HepG2 (cell line): ENCODE data around the gene AKTIP. TPM values are rescaled to one million over a fixed set of nuclear protein-coding genes. Genes with fewer than 3 reads are reported as not detected.
A peak's percentile ranks its signal among the peaks of the same experiment; 100 is the strongest.

Experiments used
- DNMT3B ChIP-seq: conservative IDR thresholded peaks from 2 replicates; pipeline ENCODE4 v1.6.1; 2016; ENCODE audit warnings: missing biosample characterization, control low read depth
- FOXJ3 ChIP-seq: sonication (generic); formaldehyde crosslinking; IDR thresholded peaks from 2 replicates; pipeline ENCODE4 v1.4.0; 2020; ENCODE audit warnings: missing genetic modification reagents, mild to moderate bottlenecking, borderline replicate concordance
- LBX2 ChIP-seq: sonication (generic); formaldehyde crosslinking; IDR thresholded peaks from 2 replicates; pipeline ENCODE4 v1.5.0; 2020; ENCODE audit warnings: missing genetic modification reagents, mild to moderate bottlenecking, borderline replicate concordance
- NFRKB ChIP-seq: fragments of 450-650 bp; IDR thresholded peaks from 2 replicates; pipeline ENCODE4 v1.6.1; 2017
- RCOR2 ChIP-seq: IDR thresholded peaks from 2 replicates; pipeline ENCODE4 v1.6.1; 2016; ENCODE audit warnings: missing biosample characterization, missing genetic modification reagents
- SOX13 ChIP-seq, 3 experiments: fragments of 450-650 bp in 1 of 3; sonication (generic) in 1 of 3; formaldehyde crosslinking in 1 of 3; IDR thresholded peaks in 2 of 3; conservative IDR thresholded peaks in 1 of 3; 2 replicates each; pipeline versions ENCODE4 v1.5.0 to v1.6.1; 2016 to 2020; ENCODE audit warnings: antibody characterized with exemption in 1 of 3, mild to moderate bottlenecking in 1 of 3, missing compliant biosample characterization in 1 of 3, missing genetic modification reagents in 1 of 3, moderate library complexity in 1 of 3
- SUZ12 ChIP-seq: fragments of 150-350 bp; IDR thresholded peaks from 2 replicates; pipeline ENCODE4 v1.6.1; 2014; ENCODE audit warnings: low read depth, low read length
- ZFP36L1 ChIP-seq: sonication (generic); formaldehyde crosslinking; IDR thresholded peaks from 2 replicates; pipeline ENCODE4 v1.8.0; 2022; ENCODE audit warnings: mild to moderate bottlenecking, missing genetic modification reagents, moderate library complexity
- ZIK1 ChIP-seq: sonication (generic); formaldehyde crosslinking; IDR thresholded peaks from 2 replicates; pipeline ENCODE4 v1.5.0; 2020; ENCODE audit warnings: mild to moderate bottlenecking, low read depth, missing genetic modification reagents, borderline replicate concordance
- polyA plus RNA-seq, 8 experiments: library from polyadenylated mRNA; depleted of rRNA in 3 of 8; stranded (reverse) in 7 of 8; unstranded in 1 of 8; fragments of >200 nt; fragmentation: Illumina TruSeq in 4 of 8; extraction: Trizol in 4 of 8; gene quantifications; 2 replicates each; pipeline versions ENCODE4 v1.2.1 to v1.2.3, GENCODE V29; 2011 to 2016; ENCODE audit warnings: low read depth in 4 of 8, missing spikeins in 1 of 8, mixed read lengths in 1 of 8; ENCODE audit not compliant: insufficient read depth in 1 of 8
- total RNA-seq, 5 experiments: library from RNA; depleted of rRNA; stranded (reverse); fragments of >200 nt; fragmentation: Illumina TruSeq; extraction: Trizol; gene quantifications; 2 replicates each; pipeline ENCODE4 v1.2.3, GENCODE V29; 2016; ENCODE audit warnings: low read depth in 1 of 5
- TF ChIP-seq, protein P1 (sequence below): IDR thresholded peaks from 2 replicates; pipeline ENCODE4 v1.6.1; 2012; ENCODE audit warnings: low read depth, low read length, improper control_type of control experiment
- TF ChIP-seq, protein P2 (sequence below): sonication (generic); formaldehyde crosslinking; IDR thresholded peaks from 2 replicates; pipeline ENCODE4 v1.5.1; 2020; ENCODE audit warnings: mild to moderate bottlenecking, missing genetic modification reagents, moderate library complexity
- TF ChIP-seq, protein P3 (sequence below): sonication (generic); formaldehyde crosslinking; IDR thresholded peaks from 2 replicates; pipeline ENCODE4 v1.4.0; 2020; ENCODE audit warnings: missing genetic modification reagents, borderline replicate concordance

AKTIP gene
- total and polyA plus RNA-seq, 2 of the 13 experiments (the other 11 are each of a cell fraction or from before 2014, with no cell fraction given) = 28.8 to 49.0 TPM

DNA sequence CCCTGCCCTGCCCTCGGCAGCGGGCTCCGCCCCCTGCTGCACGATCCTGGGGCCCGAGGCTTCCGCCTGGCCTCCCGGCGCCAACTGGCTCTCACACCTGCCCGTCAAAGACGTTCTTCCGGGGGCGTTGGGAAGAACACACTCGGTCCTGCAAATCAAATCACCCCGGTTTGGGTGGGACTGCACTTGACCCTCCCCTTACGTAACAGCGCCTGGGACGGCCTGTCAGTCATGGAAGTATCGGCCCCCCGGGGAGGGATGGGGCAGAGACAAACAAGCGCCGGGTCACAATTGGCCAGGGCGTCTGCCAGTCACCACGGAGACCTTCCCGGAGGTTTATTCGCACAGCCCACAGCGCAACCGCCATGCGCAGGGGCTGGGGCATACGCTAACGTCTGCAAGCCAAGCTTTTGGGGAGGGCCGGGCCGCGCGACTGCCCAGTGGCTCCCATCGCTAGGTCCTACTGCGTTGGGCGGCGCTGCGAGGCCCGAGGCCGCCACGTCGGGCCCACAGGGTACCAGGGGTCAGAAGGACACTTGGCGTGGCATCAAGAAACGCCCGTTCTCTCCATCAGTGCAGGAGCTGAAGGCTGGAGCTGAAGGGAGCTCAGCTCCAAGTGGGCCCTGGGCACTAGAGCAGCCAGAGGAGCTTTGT is 388 bp upstream of the AKTIP start (continued):
- TF ChIP-seq, protein P1, sequence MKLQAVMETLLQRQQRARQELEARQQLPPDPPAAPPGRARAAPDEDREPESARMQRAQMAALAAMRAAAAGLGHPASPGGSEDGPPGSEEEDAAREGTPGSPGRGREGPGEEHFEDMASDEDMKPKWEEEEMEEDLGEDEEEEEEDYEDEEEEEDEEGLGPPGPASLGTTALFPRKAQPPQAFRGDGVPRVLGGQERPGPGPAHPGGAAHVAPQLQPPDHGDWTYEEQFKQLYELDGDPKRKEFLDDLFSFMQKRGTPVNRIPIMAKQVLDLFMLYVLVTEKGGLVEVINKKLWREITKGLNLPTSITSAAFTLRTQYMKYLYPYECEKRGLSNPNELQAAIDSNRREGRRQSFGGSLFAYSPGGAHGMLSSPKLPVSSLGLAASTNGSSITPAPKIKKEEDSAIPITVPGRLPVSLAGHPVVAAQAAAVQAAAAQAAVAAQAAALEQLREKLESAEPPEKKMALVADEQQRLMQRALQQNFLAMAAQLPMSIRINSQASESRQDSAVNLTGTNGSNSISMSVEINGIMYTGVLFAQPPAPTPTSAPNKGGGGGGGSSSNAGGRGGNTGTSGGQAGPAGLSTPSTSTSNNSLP = peak; percentile 74; the same call in 1 of the 2 replicates
- TF ChIP-seq LBX2 = 0 out of 2 replicates have a peak, but pooled peaks have one; percentile 71
- TF ChIP-seq FOXJ3 (CRISPR knock-in tag) = 0 out of 2 replicates have a peak, but pooled peaks have one; percentile 48
- peak; percentile 44 for TF ChIP-seq RCOR2 (CRISPR knock-in tag)
- peak; percentile 88 for TF ChIP-seq ZIK1
- 0 out of 2 replicates have a peak, but pooled peaks have one; percentile 45 for TF ChIP-seq DNMT3B (CRISPR knock-in tag)
- TF ChIP-seq ZFP36L1 (CRISPR knock-in tag) = peak; percentile 52; the same call in 1 of the 2 replicates
- TF ChIP-seq, protein P2, sequence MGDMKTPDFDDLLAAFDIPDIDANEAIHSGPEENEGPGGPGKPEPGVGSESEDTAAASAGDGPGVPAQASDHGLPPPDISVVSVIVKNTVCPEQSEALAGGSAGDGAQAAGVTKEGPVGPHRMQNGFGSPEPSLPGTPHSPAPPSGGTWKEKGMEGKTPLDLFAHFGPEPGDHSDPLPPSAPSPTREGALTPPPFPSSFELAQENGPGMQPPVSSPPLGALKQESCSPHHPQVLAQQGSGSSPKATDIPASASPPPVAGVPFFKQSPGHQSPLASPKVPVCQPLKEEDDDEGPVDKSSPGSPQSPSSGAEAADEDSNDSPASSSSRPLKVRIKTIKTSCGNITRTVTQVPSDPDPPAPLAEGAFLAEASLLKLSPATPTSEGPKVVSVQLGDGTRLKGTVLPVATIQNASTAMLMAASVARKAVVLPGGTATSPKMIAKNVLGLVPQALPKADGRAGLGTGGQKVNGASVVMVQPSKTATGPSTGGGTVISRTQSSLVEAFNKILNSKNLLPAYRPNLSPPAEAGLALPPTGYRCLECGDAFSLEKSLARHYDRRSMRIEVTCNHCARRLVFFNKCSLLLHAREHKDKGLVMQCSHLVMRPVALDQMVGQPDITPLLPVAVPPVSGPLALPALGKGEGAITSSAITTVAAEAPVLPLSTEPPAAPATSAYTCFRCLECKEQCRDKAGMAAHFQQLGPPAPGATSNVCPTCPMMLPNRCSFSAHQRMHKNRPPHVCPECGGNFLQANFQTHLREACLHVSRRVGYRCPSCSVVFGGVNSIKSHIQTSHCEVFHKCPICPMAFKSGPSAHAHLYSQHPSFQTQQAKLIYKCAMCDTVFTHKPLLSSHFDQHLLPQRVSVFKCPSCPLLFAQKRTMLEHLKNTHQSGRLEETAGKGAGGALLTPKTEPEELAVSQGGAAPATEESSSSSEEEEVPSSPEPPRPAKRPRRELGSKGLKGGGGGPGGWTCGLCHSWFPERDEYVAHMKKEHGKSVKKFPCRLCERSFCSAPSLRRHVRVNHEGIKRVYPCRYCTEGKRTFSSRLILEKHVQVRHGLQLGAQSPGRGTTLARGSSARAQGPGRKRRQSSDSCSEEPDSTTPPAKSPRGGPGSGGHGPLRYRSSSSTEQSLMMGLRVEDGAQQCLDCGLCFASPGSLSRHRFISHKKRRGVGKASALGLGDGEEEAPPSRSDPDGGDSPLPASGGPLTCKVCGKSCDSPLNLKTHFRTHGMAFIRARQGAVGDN (CRISPR knock-in tag) = peak; percentile 93
- TF ChIP-seq, protein P3, sequence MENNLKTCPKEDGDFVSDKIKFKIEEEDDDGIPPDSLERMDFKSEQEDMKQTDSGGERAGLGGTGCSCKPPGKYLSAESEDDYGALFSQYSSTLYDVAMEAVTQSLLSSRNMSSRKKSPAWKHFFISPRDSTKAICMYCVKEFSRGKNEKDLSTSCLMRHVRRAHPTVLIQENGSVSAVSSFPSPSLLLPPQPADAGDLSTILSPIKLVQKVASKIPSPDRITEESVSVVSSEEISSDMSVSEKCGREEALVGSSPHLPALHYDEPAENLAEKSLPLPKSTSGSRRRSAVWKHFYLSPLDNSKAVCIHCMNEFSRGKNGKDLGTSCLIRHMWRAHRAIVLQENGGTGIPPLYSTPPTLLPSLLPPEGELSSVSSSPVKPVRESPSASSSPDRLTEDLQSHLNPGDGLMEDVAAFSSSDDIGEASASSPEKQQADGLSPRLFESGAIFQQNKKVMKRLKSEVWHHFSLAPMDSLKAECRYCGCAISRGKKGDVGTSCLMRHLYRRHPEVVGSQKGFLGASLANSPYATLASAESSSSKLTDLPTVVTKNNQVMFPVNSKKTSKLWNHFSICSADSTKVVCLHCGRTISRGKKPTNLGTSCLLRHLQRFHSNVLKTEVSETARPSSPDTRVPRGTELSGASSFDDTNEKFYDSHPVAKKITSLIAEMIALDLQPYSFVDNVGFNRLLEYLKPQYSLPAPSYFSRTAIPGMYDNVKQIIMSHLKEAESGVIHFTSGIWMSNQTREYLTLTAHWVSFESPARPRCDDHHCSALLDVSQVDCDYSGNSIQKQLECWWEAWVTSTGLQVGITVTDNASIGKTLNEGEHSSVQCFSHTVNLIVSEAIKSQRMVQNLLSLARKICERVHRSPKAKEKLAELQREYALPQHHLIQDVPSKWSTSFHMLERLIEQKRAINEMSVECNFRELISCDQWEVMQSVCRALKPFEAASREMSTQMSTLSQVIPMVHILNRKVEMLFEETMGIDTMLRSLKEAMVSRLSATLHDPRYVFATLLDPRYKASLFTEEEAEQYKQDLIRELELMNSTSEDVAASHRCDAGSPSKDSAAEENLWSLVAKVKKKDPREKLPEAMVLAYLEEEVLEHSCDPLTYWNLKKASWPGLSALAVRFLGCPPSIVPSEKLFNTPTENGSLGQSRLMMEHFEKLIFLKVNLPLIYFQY = peak; percentile 88
- no peak for TF ChIP-seq SUZ12
- TF ChIP-seq SOX13 (IDR thresholded peaks at IDR 0.05) = no peak
- peak in 1 of 2 experiments; percentile 50; a peak in 1 of 4 replicates for TF ChIP-seq SOX13 (CRISPR knock-in tag; conservative IDR thresholded peaks at IDR 0.05 in 1 of 2, IDR thresholded peaks at IDR 0.05 in 1 of 2)
- TF ChIP-seq NFRKB = no peak
